ENCODE results near the gene MPRIP. TPM values are rescaled to one million over a fixed set of nuclear protein-coding genes. Genes with fewer than 3 reads are reported as not detected.

Gene MPRIP
- total RNA-seq, 1 experiment from 2014 or later, result 338 TPM

DNA sequence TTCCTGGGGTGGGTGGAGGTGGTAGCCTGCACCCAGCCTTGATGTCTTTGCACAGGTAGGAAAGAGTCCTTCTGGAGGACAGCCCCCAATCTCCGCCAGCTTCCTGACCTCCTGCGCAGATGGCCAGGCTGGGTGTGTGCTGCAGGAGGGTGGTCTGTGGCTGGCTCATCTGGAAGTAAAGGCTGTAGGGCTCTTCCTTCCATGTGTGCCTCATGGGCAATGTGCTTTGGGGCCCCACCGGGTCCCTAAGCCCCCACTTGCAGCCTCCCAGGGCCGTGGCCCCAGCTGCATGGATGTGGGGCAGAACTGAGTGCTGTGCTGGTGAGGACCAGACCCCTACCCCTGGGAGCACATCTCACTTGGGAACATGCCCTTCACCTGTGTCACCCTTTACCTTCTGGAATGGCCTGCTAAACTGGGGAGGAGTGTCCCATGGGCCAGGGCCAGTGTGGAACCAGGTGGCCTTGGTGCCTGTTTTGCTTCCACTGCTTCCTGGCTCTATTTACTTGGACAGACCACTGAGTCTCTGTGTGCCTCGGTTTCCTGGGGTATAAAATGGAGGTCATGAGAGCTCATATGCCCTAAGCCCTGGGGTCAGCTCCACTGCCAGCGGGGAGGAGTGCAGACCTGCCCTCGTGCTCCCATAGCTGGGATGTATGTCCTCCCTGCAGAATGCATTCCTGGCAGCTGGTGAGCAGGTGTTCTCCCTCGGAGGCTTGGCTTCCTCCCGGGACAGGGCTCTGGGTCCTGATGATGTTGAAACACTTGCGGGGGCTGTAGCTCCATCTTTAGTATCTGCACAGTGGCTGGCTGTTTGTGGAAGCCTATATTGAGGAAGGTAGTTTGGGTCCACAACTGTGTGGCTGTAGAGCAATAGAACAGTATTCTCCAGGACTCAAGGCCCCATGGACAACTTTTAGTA is 18.0 kb downstream of the MPRIP start:
- TF ChIP-seq, protein P1, sequence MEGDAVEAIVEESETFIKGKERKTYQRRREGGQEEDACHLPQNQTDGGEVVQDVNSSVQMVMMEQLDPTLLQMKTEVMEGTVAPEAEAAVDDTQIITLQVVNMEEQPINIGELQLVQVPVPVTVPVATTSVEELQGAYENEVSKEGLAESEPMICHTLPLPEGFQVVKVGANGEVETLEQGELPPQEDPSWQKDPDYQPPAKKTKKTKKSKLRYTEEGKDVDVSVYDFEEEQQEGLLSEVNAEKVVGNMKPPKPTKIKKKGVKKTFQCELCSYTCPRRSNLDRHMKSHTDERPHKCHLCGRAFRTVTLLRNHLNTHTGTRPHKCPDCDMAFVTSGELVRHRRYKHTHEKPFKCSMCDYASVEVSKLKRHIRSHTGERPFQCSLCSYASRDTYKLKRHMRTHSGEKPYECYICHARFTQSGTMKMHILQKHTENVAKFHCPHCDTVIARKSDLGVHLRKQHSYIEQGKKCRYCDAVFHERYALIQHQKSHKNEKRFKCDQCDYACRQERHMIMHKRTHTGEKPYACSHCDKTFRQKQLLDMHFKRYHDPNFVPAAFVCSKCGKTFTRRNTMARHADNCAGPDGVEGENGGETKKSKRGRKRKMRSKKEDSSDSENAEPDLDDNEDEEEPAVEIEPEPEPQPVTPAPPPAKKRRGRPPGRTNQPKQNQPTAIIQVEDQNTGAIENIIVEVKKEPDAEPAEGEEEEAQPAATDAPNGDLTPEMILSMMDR (IDR thresholded peaks at IDR 0.05; ENCODE audit: unreplicated experiment), result no peak
- no TSS peak for BruUV-seq (replicated peaks)
- Mint-ChIP-seq H3K9me3 (ENCODE audit: low read depth, unreplicated experiment) (no peaks in the 10 kb centered on the region), H3K4me3 (ENCODE audit: low read depth, unreplicated experiment) (no peak overlapping the region), H3K27ac (ENCODE audit: unreplicated experiment) (no peak overlapping the region), H3K36me3 (ENCODE audit: insufficient read depth, unreplicated experiment) (peaks cover 68% of the 10 kb centered on the region), H3K27me3 (ENCODE audit: unreplicated experiment) (no peaks in the 10 kb centered on the region), H3K4me1 (ENCODE audit: low read depth, unreplicated experiment) (peaks cover 33% of the 10 kb centered on the region)
- intact Hi-C loops (cut with micrococcal nuclease; ENCODE audit: unreplicated experiment), result no loop called here
- no peak for DNase-seq
- CTCF ChIA-PET, result no interaction called here

DNA sequence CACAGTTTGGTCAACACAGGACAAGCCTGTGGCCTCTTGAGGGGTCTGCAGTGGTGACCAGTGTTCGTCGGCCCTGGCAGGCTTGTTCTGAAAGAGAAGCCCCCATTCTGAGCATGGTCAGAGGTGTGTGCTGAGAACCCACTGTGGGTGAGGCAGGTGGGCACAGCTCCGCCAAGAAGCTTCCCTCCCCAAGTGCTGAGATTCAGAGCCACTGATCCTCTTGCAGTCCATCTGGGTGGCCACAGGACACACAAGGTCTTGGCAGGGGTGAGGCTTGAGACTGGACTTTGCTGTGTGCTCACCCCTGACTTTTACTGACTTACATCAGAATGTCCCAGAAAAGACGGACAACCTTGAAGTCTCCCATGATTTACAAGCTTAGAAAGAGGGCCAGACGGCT is 18.7 kb downstream of the MPRIP start:
- H3K36me3 Mint-ChIP-seq (ENCODE audit: insufficient read depth, unreplicated experiment), result peaks cover 69% of the 10 kb centered on the region

DNA sequence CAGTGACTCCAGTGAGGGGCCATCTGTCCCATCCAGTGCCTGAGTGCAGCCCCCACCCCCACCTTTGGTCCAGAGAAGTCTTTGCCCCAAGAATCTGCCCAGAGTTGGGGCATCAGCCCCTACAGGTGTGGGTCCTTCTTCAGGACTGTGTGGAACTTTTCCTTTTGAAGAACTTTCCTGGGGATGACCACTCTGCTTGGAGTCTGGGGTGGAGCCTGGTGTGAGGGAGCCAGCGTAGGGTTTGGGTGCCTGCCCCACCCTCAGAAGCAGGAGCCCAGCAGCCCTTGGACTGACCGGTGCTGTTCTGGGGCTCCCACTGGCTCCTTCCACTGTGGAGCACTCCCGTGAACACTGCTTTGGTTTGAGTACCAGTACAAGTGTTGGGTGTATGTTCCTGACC is 19.3 kb downstream of the MPRIP start:
- CTCF ChIA-PET, result no interaction called here
- Mint-ChIP-seq H3K27ac (ENCODE audit: unreplicated experiment) (no peak overlapping the region), H3K4me3 (ENCODE audit: low read depth, unreplicated experiment) (no peak overlapping the region), H3K9me3 (ENCODE audit: low read depth, unreplicated experiment) (no peaks in the 10 kb centered on the region), H3K27me3 (ENCODE audit: unreplicated experiment) (no peaks in the 10 kb centered on the region), H3K36me3 (ENCODE audit: insufficient read depth, unreplicated experiment) (peaks cover 71% of the 10 kb centered on the region), H3K4me1 (ENCODE audit: low read depth, unreplicated experiment) (peaks cover 34% of the 10 kb centered on the region)
- no TSS peak for BruUV-seq (replicated peaks)
- TF ChIP-seq, protein P1 (IDR thresholded peaks at IDR 0.05; ENCODE audit: unreplicated experiment), result no peak
- no peak for DNase-seq
- intact Hi-C loops (cut with micrococcal nuclease; ENCODE audit: unreplicated experiment), result no loop called here

More for the DNA sequence above, 18.7 kb downstream of the MPRIP start:
- CTCF ChIA-PET, result no interaction called here
- H3K27me3 Mint-ChIP-seq (ENCODE audit: unreplicated experiment), result no peaks in the 10 kb centered on the region
- H3K27ac Mint-ChIP-seq (ENCODE audit: unreplicated experiment), result no peak overlapping the region
- intact Hi-C loops (cut with micrococcal nuclease; ENCODE audit: unreplicated experiment), result no loop called here
- TF ChIP-seq, protein P1 (IDR thresholded peaks at IDR 0.05; ENCODE audit: unreplicated experiment), result no peak
- no peaks in the 10 kb centered on the region for H3K9me3 Mint-ChIP-seq (ENCODE audit: low read depth, unreplicated experiment)
- BruUV-seq (replicated peaks), result no TSS peak
- no peak for DNase-seq
- no peak overlapping the region for H3K4me3 Mint-ChIP-seq (ENCODE audit: low read depth, unreplicated experiment)
- peaks cover 36% of the 10 kb centered on the region for H3K4me1 Mint-ChIP-seq (ENCODE audit: low read depth, unreplicated experiment)

DNA sequence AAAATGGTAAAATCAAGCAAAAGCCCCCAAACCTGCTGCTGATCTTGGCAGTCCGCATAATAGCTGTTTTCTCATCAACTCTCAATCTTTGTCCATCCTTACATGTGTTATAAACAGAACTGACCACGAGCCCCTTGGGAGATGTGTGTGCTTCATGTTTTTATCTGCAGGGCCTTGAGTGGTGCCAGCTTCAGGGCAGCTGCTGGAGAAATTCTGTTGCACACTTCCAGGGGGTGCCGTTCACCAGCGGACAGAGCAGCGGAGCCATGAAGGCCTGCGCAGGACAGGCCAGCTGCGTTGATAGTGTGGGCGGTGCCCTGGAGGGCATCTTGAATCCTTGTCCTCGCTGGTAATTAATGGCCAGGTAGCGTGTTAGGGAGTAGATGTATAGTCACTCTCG is 20.1 kb downstream of the MPRIP start:
- TF ChIP-seq, protein P1 (IDR thresholded peaks at IDR 0.05; ENCODE audit: unreplicated experiment), result no peak
- CTCF ChIA-PET, result interaction anchor here (0.9 kb wide), 1 partner anchor 65 kb away, joined by 3 read pairs; no protein-coding TSS in a partner anchor
- DNase-seq, result no peak
- Mint-ChIP-seq H3K27ac (ENCODE audit: unreplicated experiment) (peak overlapping the region; percentile 89), H3K4me1 (ENCODE audit: low read depth, unreplicated experiment) (peaks cover 40% of the 10 kb centered on the region), H3K4me3 (ENCODE audit: low read depth, unreplicated experiment) (no peak overlapping the region), H3K9me3 (ENCODE audit: low read depth, unreplicated experiment) (no peaks in the 10 kb centered on the region), H3K27me3 (ENCODE audit: unreplicated experiment) (no peaks in the 10 kb centered on the region), H3K36me3 (ENCODE audit: insufficient read depth, unreplicated experiment) (peaks cover 73% of the 10 kb centered on the region)
- no TSS peak for BruUV-seq (replicated peaks)
- intact Hi-C loops (cut with micrococcal nuclease; ENCODE audit: unreplicated experiment), result no loop called here

Data from Calu3 (cell line).